Measurements from ENCODE around the gene RNU2-63P. TPM values are rescaled to one million over a fixed set of nuclear protein-coding genes. Genes with fewer than 3 reads are reported as not detected.

RNU2-63P gene
- 21.0 TPM for polyA plus RNA-seq (2012; ENCODE audit: missing spikeins)

DNA sequence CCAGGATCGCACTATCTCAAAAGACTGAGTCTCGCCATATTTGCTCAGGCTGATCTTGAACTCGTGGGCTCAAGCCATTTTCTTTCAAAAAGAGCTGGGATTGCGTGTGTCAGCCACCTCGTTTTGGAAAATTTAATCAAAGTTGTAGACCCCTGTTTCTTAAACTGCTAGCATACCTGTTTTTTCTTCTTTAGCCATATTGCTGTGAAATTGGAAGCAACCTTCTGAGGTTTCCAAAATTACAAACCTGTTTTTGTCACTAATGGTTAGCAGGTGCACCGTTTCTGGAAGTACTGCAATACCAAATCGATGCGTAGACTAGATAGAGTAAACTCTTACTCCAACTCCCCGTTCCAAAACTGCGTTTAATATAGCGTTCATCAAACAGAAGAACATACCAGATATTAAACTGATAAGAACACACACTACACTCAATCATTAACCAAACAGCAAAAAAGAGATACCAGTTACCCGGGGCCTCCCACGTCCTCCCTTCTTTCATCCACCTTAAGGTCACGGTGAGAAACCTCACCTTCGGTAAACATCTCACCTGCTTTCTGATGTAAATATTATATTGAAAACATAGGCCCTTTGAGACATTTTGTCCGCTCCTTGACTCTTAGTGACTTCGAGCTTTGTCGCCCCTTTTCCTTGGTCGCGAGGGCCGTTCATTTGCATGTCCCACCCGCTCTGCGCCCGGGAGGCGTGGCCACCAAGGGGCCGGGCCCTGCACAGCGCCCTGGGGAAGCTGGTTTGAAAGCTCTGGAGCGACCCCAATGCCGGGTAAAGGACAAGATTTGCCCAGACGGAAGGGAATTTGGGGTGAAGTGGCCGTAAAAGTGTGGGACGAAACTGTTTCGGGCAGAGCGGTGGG, at the start of gene RNU2-63P:
RNU2-63P (minus strand) TSS at position 462 of the 874 bp plus-strand sequence.
- TF ChIP-seq POLR2A (IDR thresholded peaks at IDR 0.05; ENCODE audit: low read depth, low read length): peak; percentile 100
- TF ChIP-seq TAF1 (IDR thresholded peaks at IDR 0.05; ENCODE audit: borderline replicate concordance, low read depth, low read length): no peak
- peak; percentile 100 for TF ChIP-seq POLR2AphosphoS5 (IDR thresholded peaks at IDR 0.05; ENCODE audit: low read depth, low read length)
- FAIRE-seq (peak; percentile 54), DNase-seq (ENCODE audit: insufficient read length) (peak; percentile 45)

DNA sequence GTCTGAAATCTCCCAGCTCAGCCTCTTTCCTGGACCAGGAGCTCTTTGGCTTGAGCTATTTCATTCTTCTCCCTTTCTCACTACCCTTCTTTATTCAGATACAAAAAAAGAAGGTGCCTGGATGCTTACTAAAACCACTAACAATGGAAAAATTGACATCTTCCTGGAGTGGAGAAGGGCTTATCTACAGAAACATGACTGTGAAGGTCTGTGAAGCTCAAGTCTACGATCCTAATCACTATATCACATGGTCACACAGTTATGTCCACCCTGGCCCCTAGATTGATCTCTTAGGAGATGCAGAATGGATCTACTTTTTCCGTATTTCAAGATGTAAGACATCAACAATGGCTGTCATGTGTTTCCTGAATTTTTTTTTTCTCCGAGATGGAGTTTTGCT, 44.9 kb upstream of the RNU2-63P start:
- FAIRE-seq (no peak), DNase-seq (ENCODE audit: insufficient read length) (no peak)
- TF ChIP-seq POLR2AphosphoS5 (IDR thresholded peaks at IDR 0.05; ENCODE audit: low read depth, low read length) (no peak), POLR2A (IDR thresholded peaks at IDR 0.05; ENCODE audit: low read depth, low read length) (no peak), TAF1 (IDR thresholded peaks at IDR 0.05; ENCODE audit: borderline replicate concordance, low read depth, low read length) (no peak)

DNA sequence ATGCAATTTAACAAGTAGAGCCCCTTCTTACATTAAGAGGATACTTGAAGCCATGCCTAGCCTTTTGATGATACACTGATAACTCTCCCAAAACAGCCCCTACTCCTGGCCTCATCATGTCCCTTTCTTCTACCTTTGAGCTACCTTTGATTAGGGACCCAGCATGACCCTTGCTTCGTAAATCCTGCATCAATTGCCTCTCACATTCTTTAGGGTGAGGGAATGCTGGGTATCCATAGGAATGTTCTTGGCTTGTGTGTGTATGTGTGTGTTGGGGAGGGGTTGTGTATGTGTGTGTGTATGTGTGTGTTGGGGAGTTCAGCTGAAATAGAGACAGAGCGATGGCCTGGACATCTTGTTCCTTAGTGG, 44.5 kb upstream of the RNU2-63P start:
- TF ChIP-seq POLR2A (IDR thresholded peaks at IDR 0.05; ENCODE audit: low read depth, low read length) (no peak), POLR2AphosphoS5 (IDR thresholded peaks at IDR 0.05; ENCODE audit: low read depth, low read length) (no peak), TAF1 (IDR thresholded peaks at IDR 0.05; ENCODE audit: borderline replicate concordance, low read depth, low read length) (no peak)
- DNase-seq (ENCODE audit: insufficient read length) (no peak), FAIRE-seq (no peak)

DNA sequence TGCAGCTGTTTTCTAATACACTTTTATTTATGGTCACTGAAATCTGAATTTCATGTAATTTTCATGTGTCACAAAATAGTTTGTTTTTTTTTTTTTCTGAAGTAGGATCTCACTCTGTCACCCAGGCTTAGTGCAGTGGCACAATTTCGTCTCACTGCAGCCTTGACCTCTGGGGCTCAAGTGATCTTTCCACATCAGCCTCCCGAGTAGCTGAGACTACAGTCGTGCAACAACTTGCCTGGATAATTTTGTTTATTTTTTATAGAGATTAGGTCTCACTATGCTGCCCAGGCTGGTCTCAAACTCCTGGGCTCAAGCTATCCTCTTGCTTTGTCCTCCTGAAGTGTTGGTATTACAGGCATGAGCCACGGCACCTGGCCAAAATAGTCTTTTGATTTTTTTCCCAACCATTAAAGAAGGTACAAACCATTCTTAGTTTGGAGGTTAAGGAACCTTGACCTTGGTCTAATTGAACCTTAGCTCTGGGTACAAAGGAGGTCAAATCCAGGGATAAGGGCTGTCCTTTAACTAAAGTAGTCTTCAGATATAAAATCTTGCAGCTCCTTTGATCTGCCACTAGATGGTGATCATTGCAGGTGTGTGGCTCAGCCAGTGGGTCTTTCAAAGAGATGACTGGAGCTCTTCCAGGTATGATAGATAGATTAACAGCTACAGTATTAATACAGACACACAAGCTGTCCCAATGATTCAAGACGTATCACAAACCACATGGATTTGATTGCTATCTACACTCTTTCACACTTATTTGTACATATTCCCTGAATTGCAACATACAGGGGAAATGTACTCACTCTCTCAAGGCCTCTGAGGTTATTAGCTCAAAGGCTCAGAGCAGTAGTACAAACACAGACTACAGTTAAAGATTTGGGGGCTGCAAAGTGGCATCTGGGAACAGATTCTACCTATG, 43.9 kb upstream of the RNU2-63P start:
- peak; percentile 23 for DNase-seq (ENCODE audit: insufficient read length)
- TF ChIP-seq POLR2A (IDR thresholded peaks at IDR 0.05; ENCODE audit: low read depth, low read length) (no peak), POLR2AphosphoS5 (IDR thresholded peaks at IDR 0.05; ENCODE audit: low read depth, low read length) (no peak), TAF1 (IDR thresholded peaks at IDR 0.05; ENCODE audit: borderline replicate concordance, low read depth, low read length) (no peak)
- FAIRE-seq: no peak

DNA sequence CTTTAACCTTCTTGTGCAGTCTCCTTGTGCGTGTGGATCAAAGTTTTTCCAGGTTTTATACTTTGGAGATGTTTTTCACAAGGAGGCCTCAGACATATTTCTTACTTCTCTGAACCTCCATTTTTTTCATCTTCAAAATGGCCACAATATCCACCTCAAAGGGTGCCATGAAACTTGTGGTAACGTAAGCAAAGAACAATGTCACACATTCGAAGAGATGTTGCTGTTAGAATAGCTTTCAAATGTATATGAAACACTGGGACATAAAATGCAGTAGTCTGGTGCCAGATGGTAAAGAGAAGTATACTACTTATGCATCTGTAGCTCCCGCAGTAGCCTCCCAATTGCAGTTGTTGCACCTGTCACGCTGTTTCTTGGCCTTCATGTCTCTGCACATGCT, 41.8 kb upstream of the RNU2-63P start:
- DNase-seq (ENCODE audit: insufficient read length) (no peak), FAIRE-seq (no peak)
- TF ChIP-seq POLR2AphosphoS5 (IDR thresholded peaks at IDR 0.05; ENCODE audit: low read depth, low read length) (no peak), TAF1 (IDR thresholded peaks at IDR 0.05; ENCODE audit: borderline replicate concordance, low read depth, low read length) (no peak), POLR2A (IDR thresholded peaks at IDR 0.05; ENCODE audit: low read depth, low read length) (no peak)

DNA sequence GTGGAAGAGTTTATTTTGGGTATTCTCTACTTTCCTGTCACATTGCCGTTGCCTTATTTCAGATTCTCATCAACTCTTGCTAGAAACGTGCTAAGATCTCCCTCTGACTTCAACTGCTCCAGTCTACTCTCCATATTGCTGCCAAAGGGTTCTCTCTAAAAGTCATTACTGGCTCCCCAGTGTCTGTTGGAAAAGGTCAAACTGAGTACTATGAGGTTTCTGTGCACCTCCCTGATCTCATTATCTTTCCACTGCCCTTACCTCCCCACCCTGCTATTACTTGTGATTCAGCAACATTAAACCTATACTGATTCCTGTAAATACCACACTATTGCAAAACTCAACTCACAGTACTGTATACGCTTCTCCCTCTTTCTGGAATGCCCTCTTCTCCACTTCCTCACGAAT, 41.1 kb upstream of the RNU2-63P start:
- DNase-seq (ENCODE audit: insufficient read length) (no peak), FAIRE-seq (no peak)
- no peak for TF ChIP-seq POLR2A (IDR thresholded peaks at IDR 0.05; ENCODE audit: low read depth, low read length)
- no peak for TF ChIP-seq TAF1 (IDR thresholded peaks at IDR 0.05; ENCODE audit: borderline replicate concordance, low read depth, low read length)
- TF ChIP-seq POLR2AphosphoS5 (IDR thresholded peaks at IDR 0.05; ENCODE audit: low read depth, low read length): no peak

DNA sequence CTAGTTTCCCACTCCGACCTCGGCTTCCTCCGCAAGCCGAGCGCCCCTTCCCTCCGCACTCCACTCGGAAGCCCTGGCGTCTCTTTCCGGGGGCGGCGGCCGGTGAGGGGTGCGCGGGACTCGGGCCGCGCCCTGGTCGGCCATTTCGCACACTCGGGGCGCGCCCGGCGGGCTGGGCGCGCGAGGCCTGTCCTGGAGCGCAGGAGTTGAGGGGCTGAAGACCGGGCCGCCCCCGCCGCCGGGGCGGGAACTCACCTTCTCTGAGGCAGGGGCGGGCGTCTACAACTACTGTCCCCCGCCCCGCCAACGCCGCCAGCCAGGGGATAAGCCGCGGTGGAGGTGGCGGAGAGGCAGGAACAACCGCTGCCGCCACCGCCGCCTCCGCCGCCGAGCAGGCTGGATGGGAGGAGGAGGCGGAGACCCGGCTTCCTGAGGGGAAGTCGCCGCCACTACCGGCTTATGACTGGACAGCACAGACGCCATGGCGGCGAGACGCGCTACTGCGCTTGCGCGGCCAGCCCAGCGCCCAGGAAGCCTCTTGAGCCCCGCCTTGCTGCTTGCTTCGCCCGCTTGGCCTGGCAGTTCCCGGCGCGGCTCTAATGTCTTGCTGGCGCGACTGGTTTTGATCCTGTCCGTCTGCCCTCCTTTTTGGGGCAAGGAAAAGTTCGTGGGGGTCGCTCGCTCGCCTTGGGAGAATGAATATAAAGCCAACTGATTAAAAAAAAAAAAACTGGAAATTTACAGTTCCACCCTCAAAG, 39.2 kb upstream of the RNU2-63P start, which contains the start of gene KRCC1:
KRCC1 (minus strand) TSS at position 413 of the 758 bp plus-strand sequence. CDS start 27,220 bp downstream, outside the sequence.
- FAIRE-seq (peak; percentile 95), DNase-seq (ENCODE audit: insufficient read length) (peak; percentile 85)
- TF ChIP-seq POLR2AphosphoS5 (IDR thresholded peaks at IDR 0.05; ENCODE audit: low read depth, low read length): peak; percentile 91
- peak; percentile 58 for TF ChIP-seq TAF1 (IDR thresholded peaks at IDR 0.05; ENCODE audit: borderline replicate concordance, low read depth, low read length)
- TF ChIP-seq POLR2A (IDR thresholded peaks at IDR 0.05; ENCODE audit: low read depth, low read length): peak; percentile 97

DNA sequence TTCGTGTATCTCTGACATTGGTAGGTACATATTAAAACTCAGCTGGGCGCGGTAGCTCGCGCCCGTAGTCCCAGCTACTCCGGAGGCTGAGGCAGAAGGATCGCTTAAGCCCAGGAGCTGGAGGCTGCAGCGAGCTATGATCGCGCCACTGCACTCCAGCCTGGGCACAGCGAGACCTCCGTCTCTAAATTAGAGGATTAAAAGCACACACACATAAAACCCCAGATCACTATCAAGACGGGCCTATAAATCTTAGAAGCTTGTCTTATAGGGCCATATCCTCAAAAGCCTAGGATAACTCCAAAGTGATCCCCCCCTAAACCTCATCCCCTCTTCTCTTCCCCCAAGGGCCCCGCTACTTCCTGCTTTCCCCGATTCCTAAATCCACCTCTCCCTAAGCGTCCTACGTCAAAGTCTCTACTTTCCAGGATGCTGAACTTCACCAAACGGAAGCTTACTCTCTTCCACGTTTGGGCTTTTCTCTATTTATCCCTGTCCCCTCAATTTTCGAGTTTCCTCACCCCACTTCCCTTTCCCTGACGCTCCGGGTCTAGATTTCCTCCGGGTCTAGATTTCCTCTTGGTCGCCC, 38.5 kb upstream of the RNU2-63P start:
- DNase-seq (ENCODE audit: insufficient read length): peak; percentile 16
- no peak for TF ChIP-seq TAF1 (IDR thresholded peaks at IDR 0.05; ENCODE audit: borderline replicate concordance, low read depth, low read length)
- FAIRE-seq: no peak

DNA sequence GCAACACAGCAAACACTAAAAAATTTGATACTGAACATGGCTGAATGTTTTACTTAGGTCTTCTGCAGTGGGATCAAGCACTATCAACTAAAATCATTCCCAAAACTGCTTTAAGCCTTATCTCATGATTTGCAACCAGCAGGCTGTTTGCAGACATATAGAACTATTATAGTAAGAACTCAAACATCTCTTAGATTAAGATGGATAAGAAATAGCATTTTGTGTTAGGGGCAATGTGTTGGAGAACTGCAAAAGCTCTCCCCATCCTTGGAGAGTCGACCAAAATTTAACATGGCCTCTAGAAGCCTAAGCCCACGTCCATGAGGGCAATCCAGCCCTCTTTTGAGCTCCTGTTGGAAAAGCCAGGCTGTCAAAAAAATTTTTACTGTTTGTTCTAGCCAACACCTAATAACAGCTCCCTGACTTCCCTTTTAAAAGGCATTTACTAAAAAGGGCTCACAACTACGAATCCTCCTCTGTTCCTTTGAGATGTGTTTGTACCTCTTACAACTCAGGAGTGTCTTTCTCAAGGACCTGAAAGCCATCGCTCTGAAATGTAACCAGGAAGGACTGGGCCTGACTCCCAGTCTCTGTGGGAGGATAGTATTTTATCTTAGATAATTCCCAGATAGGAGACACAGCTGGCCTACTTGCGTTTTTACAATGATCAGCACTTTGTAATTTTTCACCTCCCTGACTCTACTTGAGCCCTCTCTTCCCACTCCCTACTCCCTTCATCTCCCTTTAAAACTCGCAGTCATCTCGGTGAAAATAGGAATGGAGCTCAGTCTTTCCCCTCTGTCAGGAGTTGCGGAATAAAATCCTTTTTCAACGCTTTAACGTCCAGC, 37.8 kb upstream of the RNU2-63P start:
- TF ChIP-seq POLR2AphosphoS5 (IDR thresholded peaks at IDR 0.05; ENCODE audit: low read depth, low read length): no peak
- no peak for TF ChIP-seq TAF1 (IDR thresholded peaks at IDR 0.05; ENCODE audit: borderline replicate concordance, low read depth, low read length)
- no peak; the same call in 1 of the 2 replicates for TF ChIP-seq POLR2A (IDR thresholded peaks at IDR 0.05; ENCODE audit: low read depth, low read length)
- DNase-seq (ENCODE audit: insufficient read length): no peak
- no peak for FAIRE-seq

DNA sequence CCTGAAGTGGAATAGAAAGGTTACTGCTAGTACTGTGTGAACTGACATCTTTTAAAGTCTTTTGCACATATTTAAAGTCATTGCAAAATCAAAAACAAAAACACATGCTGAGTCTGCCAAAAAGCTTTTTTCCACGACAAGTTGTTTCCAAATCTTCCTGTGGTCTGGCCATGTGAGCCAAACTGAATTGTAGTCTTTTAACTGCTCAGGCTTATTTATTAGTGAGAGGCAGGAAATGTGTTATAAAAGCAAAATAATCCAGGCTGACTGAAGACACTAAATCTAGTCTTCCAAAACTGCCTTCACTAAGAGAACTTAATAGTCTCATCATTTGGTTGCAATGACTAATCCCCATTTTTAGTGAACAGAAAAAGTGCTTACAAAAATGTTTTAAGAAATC, 36.9 kb upstream of the RNU2-63P start:
- FAIRE-seq: no peak
- TF ChIP-seq TAF1 (IDR thresholded peaks at IDR 0.05; ENCODE audit: borderline replicate concordance, low read depth, low read length) (no peak), POLR2AphosphoS5 (IDR thresholded peaks at IDR 0.05; ENCODE audit: low read depth, low read length) (no peak), POLR2A (IDR thresholded peaks at IDR 0.05; ENCODE audit: low read depth, low read length) (no peak)
- DNase-seq (ENCODE audit: insufficient read length): no peak
